Loucy (cell line): ENCODE results near the gene C1QL4.

Experiments
- H2AFZ ChIP-seq: fragments of 200-600 bp; sonication (generic); 2 replicates; pipeline ENCODE4 v1.6.0; 2016; ENCODE audit warnings: antibody characterized with exemption, mild to moderate bottlenecking, low read length, moderate library complexity
- H3F3A ChIP-seq: fragments of 200-600 bp; 2 replicates; pipeline ENCODE4 v1.6.0; 2016; ENCODE audit warnings: antibody characterized with exemption, low read depth, mild to moderate bottlenecking
- H3K27me3 ChIP-seq: fragments of 200-600 bp; sonication (generic); 2 replicates; pipeline ENCODE4 v1.6.1; 2014; ENCODE audit warnings: low read length, mild to moderate bottlenecking; ENCODE audit not compliant: insufficient read depth, poor library complexity, severe bottlenecking
- H3K36me3 ChIP-seq: fragments of 200-600 bp; sonication (generic); 2 replicates; pipeline ENCODE4 v1.6.1; 2016; ENCODE audit warnings: low read length; ENCODE audit not compliant: insufficient read depth
- H3K4me1 ChIP-seq: fragments of 200-600 bp; sonication (generic); 2 replicates; pipeline ENCODE4 v1.5.1; 2014; ENCODE audit warnings: low read length, mild to moderate bottlenecking; ENCODE audit not compliant: insufficient read depth, poor library complexity, severe bottlenecking
- H3K4me2 ChIP-seq: fragments of 200-600 bp; sonication (generic); 2 replicates; pipeline ENCODE4 v1.6.0; 2014; ENCODE audit warnings: antibody characterized with exemption, low read length, low read depth, mild to moderate bottlenecking; ENCODE audit not compliant: poor library complexity, severe bottlenecking
- H3K4me3 ChIP-seq: fragments of 200-600 bp; sonication (generic); 2 replicates; pipeline ENCODE4 v1.5.1; 2014; ENCODE audit warnings: low read length, mild to moderate bottlenecking, mixed read lengths; ENCODE audit not compliant: poor library complexity, severe bottlenecking
- H3K79me2 ChIP-seq: fragments of 200-600 bp; sonication (generic); 2 replicates; pipeline ENCODE4 v1.6.1; 2014; ENCODE audit warnings: low read length; ENCODE audit not compliant: insufficient read depth
- H3K9ac ChIP-seq: fragments of 200-600 bp; sonication (generic); 2 replicates; pipeline ENCODE4 v1.6.0; 2014; ENCODE audit warnings: mild to moderate bottlenecking, low read depth, low read length, moderate library complexity; ENCODE audit not compliant: poor library complexity, severe bottlenecking
- H3K9me2 ChIP-seq: fragments of 200-600 bp; sonication (generic); replicated peaks from 2 replicates; pipeline ENCODE4 v1.6.1; 2016; ENCODE audit warnings: low read depth, low read length, mixed read lengths
- H3K9me3 ChIP-seq: fragments of 200-600 bp; sonication (generic); 2 replicates; pipeline ENCODE4 v1.6.1; 2014; ENCODE audit warnings: mild to moderate bottlenecking, antibody characterized with exemption, low read length, low read depth; ENCODE audit not compliant: insufficient read depth
- H4K20me1 ChIP-seq: fragments of 200-600 bp; sonication (generic); 2 replicates; pipeline ENCODE4 v1.6.0; 2014; ENCODE audit warnings: antibody characterized with exemption, low read length, mild to moderate bottlenecking; ENCODE audit not compliant: insufficient read depth, poor library complexity, severe bottlenecking
- EZH2phosphoT487 ChIP-seq: fragments of 200-600 bp; IDR thresholded peaks from 2 replicates; pipeline ENCODE4 v1.6.1; 2018; ENCODE audit warnings: antibody characterized with exemption, mild to moderate bottlenecking, moderate library complexity, borderline replicate concordance
- TF ChIP-seq, protein P1 (sequence below): fragments of 200-600 bp; sonication (generic); conservative IDR thresholded peaks from 2 replicates; pipeline ENCODE4 v1.5.1; 2014; ENCODE audit warnings: mild to moderate bottlenecking, antibody characterized with exemption, low read length

Gene C1QL4

DNA sequence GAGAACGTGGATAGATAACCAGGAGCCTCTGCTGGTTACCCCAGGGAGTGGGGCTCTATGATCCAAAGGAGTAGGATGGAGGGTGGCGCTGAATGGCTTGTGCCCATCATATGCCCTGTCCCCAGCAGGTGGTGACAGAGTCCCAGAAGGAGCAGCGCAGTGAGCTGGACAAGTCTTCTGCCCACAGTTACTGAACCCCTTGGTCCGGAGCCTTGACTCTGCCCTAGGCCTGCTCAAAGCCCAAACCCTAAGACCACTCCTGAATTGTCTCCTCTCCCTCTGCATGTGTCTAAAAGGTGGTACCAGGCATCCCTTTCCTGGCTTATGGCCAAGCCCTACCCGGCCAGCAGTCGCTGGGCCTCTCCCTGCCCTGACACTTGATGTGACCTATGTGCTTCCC, 38.8 kb downstream of the C1QL4 start:
- H3K4me1 ChIP-seq: peaks cover 7% of the 10 kb centered on the region

DNA sequence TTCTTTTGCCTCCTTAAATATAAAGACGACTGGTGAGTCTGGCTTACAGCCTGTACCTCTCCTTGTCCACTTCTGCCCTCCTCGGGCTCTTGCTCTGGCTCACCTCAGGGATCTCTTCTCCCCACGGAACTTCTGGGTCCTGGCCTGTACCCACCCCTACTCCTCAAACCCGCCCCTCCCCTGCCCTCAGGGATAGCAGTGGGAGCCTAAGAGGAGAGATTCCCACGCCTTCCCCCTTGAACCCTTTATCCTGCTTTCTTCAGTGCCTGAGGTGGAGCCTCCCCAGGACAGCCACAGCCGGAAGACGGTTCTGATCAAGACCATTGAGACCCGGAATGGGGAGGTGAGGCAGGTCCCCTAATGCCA, 39.3 kb downstream of the C1QL4 start:
- Histone ChIP-seq H3F3A (no peaks in the 10 kb centered on the region), H3K4me3 (no peak overlapping the region), H3K9me3 (no peaks in the 10 kb centered on the region), H3K4me2 (no peak overlapping the region), H2AFZ (no peak overlapping the region), H3K4me1 (peaks cover 7% of the 10 kb centered on the region), H4K20me1 (no peaks in the 10 kb centered on the region), H3K27me3 (no peaks in the 10 kb centered on the region), H3K36me3 (no peaks in the 10 kb centered on the region), H3K79me2 (no peaks in the 10 kb centered on the region), H3K9ac (no peak overlapping the region), H3K9me2 (no peaks in the 10 kb centered on the region)
- TF ChIP-seq, protein P1, sequence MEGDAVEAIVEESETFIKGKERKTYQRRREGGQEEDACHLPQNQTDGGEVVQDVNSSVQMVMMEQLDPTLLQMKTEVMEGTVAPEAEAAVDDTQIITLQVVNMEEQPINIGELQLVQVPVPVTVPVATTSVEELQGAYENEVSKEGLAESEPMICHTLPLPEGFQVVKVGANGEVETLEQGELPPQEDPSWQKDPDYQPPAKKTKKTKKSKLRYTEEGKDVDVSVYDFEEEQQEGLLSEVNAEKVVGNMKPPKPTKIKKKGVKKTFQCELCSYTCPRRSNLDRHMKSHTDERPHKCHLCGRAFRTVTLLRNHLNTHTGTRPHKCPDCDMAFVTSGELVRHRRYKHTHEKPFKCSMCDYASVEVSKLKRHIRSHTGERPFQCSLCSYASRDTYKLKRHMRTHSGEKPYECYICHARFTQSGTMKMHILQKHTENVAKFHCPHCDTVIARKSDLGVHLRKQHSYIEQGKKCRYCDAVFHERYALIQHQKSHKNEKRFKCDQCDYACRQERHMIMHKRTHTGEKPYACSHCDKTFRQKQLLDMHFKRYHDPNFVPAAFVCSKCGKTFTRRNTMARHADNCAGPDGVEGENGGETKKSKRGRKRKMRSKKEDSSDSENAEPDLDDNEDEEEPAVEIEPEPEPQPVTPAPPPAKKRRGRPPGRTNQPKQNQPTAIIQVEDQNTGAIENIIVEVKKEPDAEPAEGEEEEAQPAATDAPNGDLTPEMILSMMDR: no peak
- no peak for TF ChIP-seq EZH2phosphoT487

More for the DNA sequence above, 38.8 kb downstream of the C1QL4 start:
- Histone ChIP-seq H3K9me2 (no peaks in the 10 kb centered on the region), H3K27me3 (no peaks in the 10 kb centered on the region), H3K9ac (no peak overlapping the region), H3K4me2 (no peak overlapping the region), H2AFZ (no peak overlapping the region), H4K20me1 (no peaks in the 10 kb centered on the region), H3K79me2 (no peaks in the 10 kb centered on the region), H3F3A (no peaks in the 10 kb centered on the region), H3K36me3 (no peaks in the 10 kb centered on the region), H3K9me3 (no peaks in the 10 kb centered on the region), H3K4me3 (no peak overlapping the region)
- TF ChIP-seq, protein P1: peak; percentile 51
- TF ChIP-seq EZH2phosphoT487: no peak

DNA sequence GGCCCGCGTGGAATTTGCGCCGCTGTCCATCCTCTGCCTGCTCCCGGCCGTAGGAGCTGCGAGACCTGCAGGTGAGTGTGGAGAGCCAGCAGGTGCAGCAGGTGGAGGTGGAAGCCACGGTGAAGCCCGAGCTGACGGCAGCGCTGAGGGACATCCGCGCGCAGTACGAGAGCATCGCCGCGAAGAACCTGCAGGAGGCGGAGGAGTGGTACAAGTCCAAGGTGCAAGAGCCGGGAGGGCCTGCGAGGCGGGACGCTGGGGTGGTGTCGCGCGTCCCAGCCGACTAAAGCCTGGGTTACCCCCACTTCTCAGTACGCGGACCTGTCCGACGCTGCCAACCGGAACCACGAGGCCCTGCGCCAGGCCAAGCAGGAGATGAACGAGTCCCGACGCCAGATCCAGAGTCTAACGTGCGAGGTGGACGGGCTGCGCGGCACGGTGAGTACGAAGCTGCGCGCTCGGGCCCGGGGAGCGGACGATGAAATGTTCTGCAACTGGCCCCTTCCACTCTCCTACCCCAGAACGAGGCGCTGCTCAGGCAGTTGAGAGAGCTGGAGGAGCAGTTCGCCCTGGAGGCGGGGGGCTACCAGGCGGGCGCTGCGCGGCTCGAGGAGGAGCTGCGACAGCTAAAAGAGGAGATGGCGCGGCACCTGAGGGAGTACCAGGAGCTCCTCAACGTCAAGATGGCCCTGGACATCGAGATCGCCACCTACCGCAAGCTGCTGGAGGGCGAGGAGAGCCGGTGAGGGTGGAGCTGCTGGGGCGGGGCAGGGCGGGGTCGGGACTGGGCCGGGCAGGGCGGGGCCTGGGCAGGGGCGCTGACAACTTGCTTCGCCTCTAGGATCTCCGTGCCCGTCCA, 39.9 kb downstream of the C1QL4 start:
- Histone ChIP-seq H3K4me2 (no peak overlapping the region), H3K9ac (no peak overlapping the region), H3K79me2 (no peaks in the 10 kb centered on the region), H3K9me2 (no peaks in the 10 kb centered on the region), H3K4me3 (no peak overlapping the region), H3K9me3 (no peaks in the 10 kb centered on the region), H3K4me1 (peaks cover 7% of the 10 kb centered on the region), H3K27me3 (no peaks in the 10 kb centered on the region), H2AFZ (no peak overlapping the region), H3F3A (no peaks in the 10 kb centered on the region), H4K20me1 (no peaks in the 10 kb centered on the region), H3K36me3 (no peaks in the 10 kb centered on the region)
- TF ChIP-seq, protein P1: no peak
- TF ChIP-seq EZH2phosphoT487: no peak
